Measurements from ENCODE around the gene SP2.

SP2 gene

GRCh38 chr17:47889734-47890529, 6.1 kb upstream of the SP2 start:
- peak; percentile 90 for DNase-seq (ENCODE audit: low read depth, low spot score)

GRCh38 chr17:47891545-47892088, 4.4 kb upstream of the SP2 start:
- DNase-seq (ENCODE audit: low read depth, low spot score), result no peak

- DNase-seq (ENCODE audit: low read depth, low spot score), result no peak
These were observed 1.3 kb upstream of the SP2 start for GRCh38 chr17:47894498-47895346.

GRCh38 chr17:47895347-47895855, 635 bp upstream of the SP2 start:
- no peak for DNase-seq (ENCODE audit: low read depth, low spot score)

GRCh38 chr17:47896672-47897490, 845 bp downstream of the SP2 start:
- DNase-seq (ENCODE audit: low read depth, low spot score), result no peak

- DNase-seq (ENCODE audit: low read depth, low spot score), result no peak
These were observed 1.5 kb downstream of the SP2 start for GRCh38 chr17:47897561-47897960.

- no peak for DNase-seq (ENCODE audit: low read depth, low spot score)
These were observed 2.2 kb downstream of the SP2 start for GRCh38 chr17:47898241-47898640.

GRCh38 chr17:47899643-47900042, 3.6 kb downstream of the SP2 start:
- no peak for DNase-seq (ENCODE audit: low read depth, low spot score)

- DNase-seq (ENCODE audit: low read depth, low spot score), result no peak
These were observed 5.4 kb downstream of the SP2 start for GRCh38 chr17:47901423-47901822.

- no peak for DNase-seq (ENCODE audit: low read depth, low spot score)
These were observed 6.2 kb downstream of the SP2 start for GRCh38 chr17:47902039-47902744.

- peak; percentile 97 for DNase-seq (ENCODE audit: low read depth, low spot score)
These were observed 9.2 kb downstream of the SP2 start for GRCh38 chr17:47905221-47905733.

- DNase-seq (ENCODE audit: low read depth, low spot score), result no peak
These were observed 10.4 kb downstream of the SP2 start for GRCh38 chr17:47906443-47906842.

GRCh38 chr17:47907932-47908562, 12.0 kb downstream of the SP2 start:
- DNase-seq (ENCODE audit: low read depth, low spot score), result no peak

GRCh38 chr17:47913050-47913449, 17.0 kb downstream of the SP2 start:
- DNase-seq (ENCODE audit: low read depth, low spot score), result no peak

- DNase-seq (ENCODE audit: low read depth, low spot score), result no peak
These were observed 18.4 kb downstream of the SP2 start for GRCh38 chr17:47914306-47914948.

GRCh38 chr17:47915776-47916398, 19.9 kb downstream of the SP2 start:
- DNase-seq (ENCODE audit: low read depth, low spot score), result peak; percentile 12

GRCh38 chr17:47916489-47917208, 20.6 kb downstream of the SP2 start:
- DNase-seq (ENCODE audit: low read depth, low spot score), result no peak

GRCh38 chr17:47917581-47917980, 21.5 kb downstream of the SP2 start:
- no peak for DNase-seq (ENCODE audit: low read depth, low spot score)
